Esophagus squamous epithelium (tissue), 5 donors: Measurements from ENCODE around the gene ITPK1. TPM values are rescaled to one million over a fixed set of nuclear protein-coding genes. Genes with fewer than 3 reads are reported as not detected.
"Not testable (repeated sequence)": the region's sequence is repeated elsewhere in the genome, so short reads cannot be mapped to it uniquely, and the experiment has no call there.

Experiments
- DNase-seq: peaks from one replicate; lab custom pipeline; 2025; lab: John Stamatoyannopoulos, UW
- H3K27ac ChIP-seq, 4 donors: fragments of 200-600 bp; sonication (generic); one replicate each; pipeline ENCODE4 v1.5.1; 2016 to 2019; ENCODE audit warnings: mild to moderate bottlenecking in 1 of 4
- H3K27me3 ChIP-seq, 4 donors: fragments of 200-600 bp; sonication (generic); 1 replicate in 3 of 4; 2 replicates in 1 of 4; pipeline versions ENCODE4 v1.5.1 to v1.6.0; 2017 to 2021; ENCODE audit warnings: antibody characterized with exemption in 1 of 4
- H3K36me3 ChIP-seq, 3 donors: fragments of 200-600 bp; sonication (generic); one replicate each; pipeline ENCODE4 v1.5.1; 2016 to 2019
- H3K4me1 ChIP-seq, 3 donors: fragments of 200-600 bp; sonication (generic); one replicate each; pipeline ENCODE4 v1.5.1; 2017 to 2019
- H3K4me3 ChIP-seq, 4 donors: fragments of 200-600 bp; sonication (generic); 1 replicate in 3 of 4; 2 replicates in 1 of 4; pipeline ENCODE4 v1.5.1; 2016 to 2019; ENCODE audit warnings: mild to moderate bottlenecking in 2 of 4, moderate library complexity in 1 of 4
- H3K9me3 ChIP-seq, 3 donors: fragments of 200-600 bp; sonication (generic); one replicate each; pipeline ENCODE4 v1.5.1; 2016 to 2019
- CTCF ChIP-seq, 6 experiments: fragments of 450-650 bp in 4 of 6; fragments of 200-600 bp in 2 of 6; sonication (generic) in 2 of 6; IDR thresholded peaks; one replicate each; pipeline ENCODE4 v1.5.1; 2016 to 2019; ENCODE audit warnings: antibody characterized with exemption in 6 of 6, mild to moderate bottlenecking in 4 of 6, moderate library complexity in 4 of 6
- POLR2A ChIP-seq, 4 donors: fragments of 450-650 bp; IDR thresholded peaks; one replicate each; pipeline ENCODE4 v1.6.1; 2017; ENCODE audit warnings: antibody characterized with exemption in 4 of 4, mild to moderate bottlenecking in 4 of 4, moderate library complexity in 3 of 4
- WGBS, 2 donors: methylation state at CpG; one replicate each; pipeline ENCODE4 v1.1.5; 2018; 5-methylcytosine and 5-hydroxymethylcytosine counted together
- intact Hi-C: fragments of 100-400 bp; cut with DNase I; formaldehyde crosslinking; loops from one replicate; pipeline ENCODE4 v1.15.0; 2022
- total RNA-seq, 4 donors: library from RNA; depleted of rRNA; stranded (reverse); fragments of >200 nt; gene quantifications; one replicate each; pipeline ENCODE4 v1.1.0, GENCODE V29; 2016
- donor health status: DM: yes; HTN: yes; CAD: no.

The ITPK1 gene
- total RNA-seq, 4 donors from 2014 or later: 14.2 to 34.5 (median 25.8) TPM

- Histone ChIP-seq H3K27ac (peak overlapping the region; percentile 65 to 80 (median 74)), H3K9me3 (no peaks in the 10 kb centered on the region), H3K36me3 (no peaks in the 10 kb centered on the region), H3K4me3 (no peak overlapping the region), H3K4me1 (peaks cover 4 to 80% (median 11%) of the 10 kb centered on the region in 3 donors), H3K27me3 (no peaks in the 10 kb centered on the region)
- intact Hi-C loops: no loop called here
- TF ChIP-seq CTCF (IDR thresholded peaks at IDR 0.05) (no peak), POLR2A (IDR thresholded peaks at IDR 0.05) (no peak)
- no peak for DNase-seq
- 59 to 80% methylated on average over 5 to 8 of the region's 10 CpGs for WGBS, 2 donors
Measured at GRCh38 chr14:93064411-93065271, 51.1 kb downstream of the ITPK1 start.

- Histone ChIP-seq H3K4me3 (no peak overlapping the region), H3K27ac (peak overlapping the region; percentile 19 to 80 (median 74)), H3K36me3 (no peaks in the 10 kb centered on the region), H3K4me1 (peaks cover 4 to 75% (median 11%) of the 10 kb centered on the region in 3 donors), H3K27me3 (no peaks in the 10 kb centered on the region), H3K9me3 (no peaks in the 10 kb centered on the region)
- no peak for TF ChIP-seq CTCF (IDR thresholded peaks at IDR 0.05)
- TF ChIP-seq POLR2A (IDR thresholded peaks at IDR 0.05): no peak
- WGBS, 2 donors: 90 to 93% methylated on average over 3 to 4 of the region's 5 CpGs
- DNase-seq: no peak
- intact Hi-C loops: no loop called here
Measured at GRCh38 chr14:93063393-93063792, 52.3 kb downstream of the ITPK1 start.

GRCh38 chr14:93062890-93063289 lies 52.8 kb downstream of the ITPK1 start:
- Histone ChIP-seq H3K9me3 (no peaks in the 10 kb centered on the region), H3K4me1 (peaks cover 4 to 75% (median 11%) of the 10 kb centered on the region in 3 donors), H3K27ac (peak overlapping the region in 3 of 4 donors; percentile 72 to 80 (median 77)), H3K27me3 (no peaks in the 10 kb centered on the region), H3K4me3 (no peak overlapping the region), H3K36me3 (no peaks in the 10 kb centered on the region)
- no peak for DNase-seq
- intact Hi-C loops: no loop called here
- WGBS, 2 donors: 53 to 92% methylated on average over 8 of the region's 10 CpGs
- no peak for TF ChIP-seq POLR2A (IDR thresholded peaks at IDR 0.05)
- TF ChIP-seq CTCF (IDR thresholded peaks at IDR 0.05): no peak

- intact Hi-C loops, H3K36me3 ChIP-seq: not testable (repeated sequence)
- peaks cover 4 to 79% (median 18%) of the 10 kb centered on the region in 3 donors for H3K4me1 ChIP-seq
Measured at GRCh38 chr14:93062013-93062412, 53.7 kb downstream of the ITPK1 start.

GRCh38 chr14:93061380-93062012 lies 54.2 kb downstream of the ITPK1 start:
- Histone ChIP-seq H3K4me3 (no peak overlapping the region), H3K9me3 (no peaks in the 10 kb centered on the region), H3K27ac (peak overlapping the region in 3 of 4 donors; percentile 4 to 29 (median 23)), H3K4me1 (peaks cover 4 to 80% (median 19%) of the 10 kb centered on the region in 3 donors), H3K27me3 (no peaks in the 10 kb centered on the region), H3K36me3 (no peaks in the 10 kb centered on the region)
- TF ChIP-seq CTCF (IDR thresholded peaks at IDR 0.05) (no peak), POLR2A (IDR thresholded peaks at IDR 0.05) (no peak)
- intact Hi-C loops: no loop called here
- 77 to 79% methylated on average over 3 to 4 of the region's 4 CpGs for WGBS, 2 donors
- no peak for DNase-seq

More at GRCh38 chr14:93062013-93062412, 53.7 kb downstream of the ITPK1 start:
- 67 to 84% methylated on average over 7 to 12 of the region's 12 CpGs for WGBS, 2 donors
- not testable (repeated sequence) for DNase-seq, H3K9me3 ChIP-seq, H3K4me3 ChIP-seq, H3K27me3 ChIP-seq
- peak overlapping the region in 1 of 4 donors; percentile 80 for H3K27ac ChIP-seq
